GM12878 (cell line): ENCODE measurements around the gene SLC9A8.

Source experiments
- EZH2 ChIP-seq: IDR thresholded peaks from 2 replicates; pipeline ENCODE4 v1.6.1; 2012; ENCODE audit warnings: low read depth, mild to moderate bottlenecking, control low read depth, inconsistent platforms, low read length, borderline replicate concordance; ENCODE audit not compliant: control insufficient read depth
- FOXK2 ChIP-seq: fragments of 450-650 bp; IDR thresholded peaks from 2 replicates; pipeline ENCODE4 v1.6.1; 2017; ENCODE audit warnings: mild to moderate bottlenecking, moderate library complexity

DNA sequence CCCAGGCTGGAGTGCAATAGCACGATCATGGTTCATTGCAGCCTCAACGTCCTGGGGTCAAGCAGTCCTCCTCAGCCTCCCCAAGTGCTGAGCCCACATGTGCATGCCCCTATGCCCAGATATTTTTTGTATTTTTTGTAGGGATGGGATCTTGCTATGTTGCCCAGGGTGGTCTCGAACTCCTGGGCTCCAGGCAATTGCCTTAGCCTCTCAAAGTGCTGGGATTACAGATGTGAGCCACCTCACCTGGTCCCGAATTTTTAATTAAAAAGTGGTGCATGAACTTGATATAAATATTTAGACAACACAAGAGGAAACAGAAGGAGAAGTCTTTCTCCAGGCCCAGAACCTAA, 116.5 kb downstream of the SLC9A8 start:
- TF ChIP-seq EZH2, result no peak
- no peak for TF ChIP-seq FOXK2
